Ishikawa (cell line): Measurements from ENCODE around the gene MGMT.

Source experiments
- CEBPB ChIP-seq: IDR thresholded peaks from 2 replicates; pipeline ENCODE4 v1.6.1; 2012
- CREB1 ChIP-seq: IDR thresholded peaks from 2 replicates; pipeline ENCODE4 v1.6.1; 2012; ENCODE audit warnings: low read depth
- EGR1 ChIP-seq: IDR thresholded peaks from 2 replicates; pipeline ENCODE4 v1.6.1; 2012
- EP300 ChIP-seq: IDR thresholded peaks from 2 replicates; pipeline ENCODE4 v1.6.1; 2012; ENCODE audit warnings: borderline replicate concordance
- FOXM1 ChIP-seq: IDR thresholded peaks from 2 replicates; pipeline ENCODE4 v1.6.1; 2012; ENCODE audit warnings: low read depth, borderline replicate concordance
- NFIC ChIP-seq: IDR thresholded peaks from 2 replicates; pipeline ENCODE4 v1.6.1; 2012
- RAD21 ChIP-seq: IDR thresholded peaks from 2 replicates; pipeline ENCODE4 v1.6.1; 2012; ENCODE audit warnings: low read depth
- TAF1 ChIP-seq: IDR thresholded peaks from 2 replicates; pipeline ENCODE4 v1.6.1; 2012; ENCODE audit warnings: low read depth, mild to moderate bottlenecking
- TCF12 ChIP-seq: IDR thresholded peaks from 2 replicates; pipeline ENCODE4 v1.6.1; 2012; ENCODE audit warnings: low read depth
- YY1 ChIP-seq: IDR thresholded peaks from 2 replicates; pipeline ENCODE4 v1.6.1; 2012; ENCODE audit warnings: low read depth
- ZBTB7A ChIP-seq: IDR thresholded peaks from 2 replicates; pipeline ENCODE4 v1.6.1; 2012; ENCODE audit warnings: low read depth
- TF ChIP-seq, protein P1 (sequence below): IDR thresholded peaks from 2 replicates; pipeline ENCODE4 v1.6.1; 2012
- TF ChIP-seq, protein P2 (sequence below): IDR thresholded peaks from 2 replicates; pipeline ENCODE4 v1.6.1; 2012; ENCODE audit warnings: low read depth, mild to moderate bottlenecking
- TF ChIP-seq, protein P3 (sequence below): IDR thresholded peaks from 2 replicates; pipeline ENCODE4 v1.6.1; 2012

DNA sequence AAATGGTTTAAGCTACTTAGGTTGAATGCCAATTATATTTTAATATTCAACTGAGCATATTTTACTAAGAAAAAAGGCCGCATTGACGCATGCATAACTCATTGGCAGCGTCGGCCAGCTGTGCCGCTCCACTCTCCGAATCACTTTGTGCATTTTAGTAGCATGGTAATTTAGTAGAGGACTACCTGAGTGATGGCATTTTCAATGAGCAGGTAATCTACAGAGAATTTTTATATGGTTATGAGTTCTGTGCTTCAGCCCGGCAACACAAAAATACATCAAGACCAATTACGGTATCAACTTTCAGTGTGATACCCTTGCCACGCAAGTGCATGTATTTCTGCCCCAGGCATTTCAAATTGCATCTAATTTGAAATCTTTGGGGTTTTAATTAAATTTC lies 249.8 kb downstream of the MGMT start:
- TF ChIP-seq EP300: no peak
- no peak for TF ChIP-seq CREB1
- TF ChIP-seq RAD21: no peak
- TF ChIP-seq, protein P1, sequence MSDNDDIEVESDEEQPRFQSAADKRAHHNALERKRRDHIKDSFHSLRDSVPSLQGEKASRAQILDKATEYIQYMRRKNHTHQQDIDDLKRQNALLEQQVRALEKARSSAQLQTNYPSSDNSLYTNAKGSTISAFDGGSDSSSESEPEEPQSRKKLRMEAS: no peak
- TF ChIP-seq TCF12: no peak
- TF ChIP-seq TAF1: no peak
- TF ChIP-seq, protein P2, sequence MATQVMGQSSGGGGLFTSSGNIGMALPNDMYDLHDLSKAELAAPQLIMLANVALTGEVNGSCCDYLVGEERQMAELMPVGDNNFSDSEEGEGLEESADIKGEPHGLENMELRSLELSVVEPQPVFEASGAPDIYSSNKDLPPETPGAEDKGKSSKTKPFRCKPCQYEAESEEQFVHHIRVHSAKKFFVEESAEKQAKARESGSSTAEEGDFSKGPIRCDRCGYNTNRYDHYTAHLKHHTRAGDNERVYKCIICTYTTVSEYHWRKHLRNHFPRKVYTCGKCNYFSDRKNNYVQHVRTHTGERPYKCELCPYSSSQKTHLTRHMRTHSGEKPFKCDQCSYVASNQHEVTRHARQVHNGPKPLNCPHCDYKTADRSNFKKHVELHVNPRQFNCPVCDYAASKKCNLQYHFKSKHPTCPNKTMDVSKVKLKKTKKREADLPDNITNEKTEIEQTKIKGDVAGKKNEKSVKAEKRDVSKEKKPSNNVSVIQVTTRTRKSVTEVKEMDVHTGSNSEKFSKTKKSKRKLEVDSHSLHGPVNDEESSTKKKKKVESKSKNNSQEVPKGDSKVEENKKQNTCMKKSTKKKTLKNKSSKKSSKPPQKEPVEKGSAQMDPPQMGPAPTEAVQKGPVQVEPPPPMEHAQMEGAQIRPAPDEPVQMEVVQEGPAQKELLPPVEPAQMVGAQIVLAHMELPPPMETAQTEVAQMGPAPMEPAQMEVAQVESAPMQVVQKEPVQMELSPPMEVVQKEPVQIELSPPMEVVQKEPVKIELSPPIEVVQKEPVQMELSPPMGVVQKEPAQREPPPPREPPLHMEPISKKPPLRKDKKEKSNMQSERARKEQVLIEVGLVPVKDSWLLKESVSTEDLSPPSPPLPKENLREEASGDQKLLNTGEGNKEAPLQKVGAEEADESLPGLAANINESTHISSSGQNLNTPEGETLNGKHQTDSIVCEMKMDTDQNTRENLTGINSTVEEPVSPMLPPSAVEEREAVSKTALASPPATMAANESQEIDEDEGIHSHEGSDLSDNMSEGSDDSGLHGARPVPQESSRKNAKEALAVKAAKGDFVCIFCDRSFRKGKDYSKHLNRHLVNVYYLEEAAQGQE: no peak
- TF ChIP-seq FOXM1: no peak
- no peak for TF ChIP-seq EGR1
- no peak for TF ChIP-seq YY1
- no peak for TF ChIP-seq ZBTB7A
- TF ChIP-seq, protein P3, sequence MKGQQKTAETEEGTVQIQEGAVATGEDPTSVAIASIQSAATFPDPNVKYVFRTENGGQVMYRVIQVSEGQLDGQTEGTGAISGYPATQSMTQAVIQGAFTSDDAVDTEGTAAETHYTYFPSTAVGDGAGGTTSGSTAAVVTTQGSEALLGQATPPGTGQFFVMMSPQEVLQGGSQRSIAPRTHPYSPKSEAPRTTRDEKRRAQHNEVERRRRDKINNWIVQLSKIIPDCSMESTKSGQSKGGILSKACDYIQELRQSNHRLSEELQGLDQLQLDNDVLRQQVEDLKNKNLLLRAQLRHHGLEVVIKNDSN: no peak
- no peak for TF ChIP-seq NFIC
- no peak for TF ChIP-seq CEBPB
